COLO829 (cell line): ENCODE results near the gene ERC2.

Experiments used
- DNase-seq: peaks from one replicate; pipeline ENCODE4 v3.0.0; 2012; ENCODE audit warnings: low spot score

ERC2 gene

GRCh38 chr3:55742022-55742831, 726.0 kb downstream of the ERC2 start:
- DNase-seq = no peak

- DNase-seq = no peak
Observed at GRCh38 chr3:55737186-55737585, 731.1 kb downstream of the ERC2 start.

GRCh38 chr3:55735976-55736375, 732.3 kb downstream of the ERC2 start:
- DNase-seq = no peak

GRCh38 chr3:55731741-55732140, 736.5 kb downstream of the ERC2 start:
- DNase-seq = no peak

- DNase-seq = no peak
Observed at GRCh38 chr3:55729546-55729945, 738.7 kb downstream of the ERC2 start.

- DNase-seq = no peak
Observed at GRCh38 chr3:55728461-55729100, 739.7 kb downstream of the ERC2 start.

- no peak for DNase-seq
Observed at GRCh38 chr3:55726501-55726775, 741.8 kb downstream of the ERC2 start.

- no peak for DNase-seq
Observed at GRCh38 chr3:55725681-55726500, 742.4 kb downstream of the ERC2 start.

GRCh38 chr3:55724821-55725220, 743.4 kb downstream of the ERC2 start:
- DNase-seq = no peak

GRCh38 chr3:55724407-55724784, 743.9 kb downstream of the ERC2 start:
- DNase-seq = no peak

GRCh38 chr3:55723653-55724406, 744.4 kb downstream of the ERC2 start:
- DNase-seq = no peak

- no peak for DNase-seq
Observed at GRCh38 chr3:55721716-55722484, 746.4 kb downstream of the ERC2 start.

- no peak for DNase-seq
Observed at GRCh38 chr3:55720614-55721013, 747.7 kb downstream of the ERC2 start.

GRCh38 chr3:55719508-55719907, 748.8 kb downstream of the ERC2 start:
- no peak for DNase-seq

GRCh38 chr3:55719006-55719405, 749.3 kb downstream of the ERC2 start:
- DNase-seq = no peak

- no peak for DNase-seq
Observed at GRCh38 chr3:55718521-55718921, 749.7 kb downstream of the ERC2 start.

GRCh38 chr3:55718074-55718473, 750.2 kb downstream of the ERC2 start:
- no peak for DNase-seq

- no peak for DNase-seq
Observed at GRCh38 chr3:55717481-55717880, 750.8 kb downstream of the ERC2 start.

- DNase-seq = no peak
Observed at GRCh38 chr3:55716611-55717225, 751.5 kb downstream of the ERC2 start.

- DNase-seq = no peak
Observed at GRCh38 chr3:55716044-55716443, 752.2 kb downstream of the ERC2 start.

- no peak for DNase-seq
Observed at GRCh38 chr3:55714057-55714456, 754.2 kb downstream of the ERC2 start.
